Body of pancreas (tissue), 4 donors: ENCODE data around the gene CMSS1. TPM values are rescaled to one million over a fixed set of nuclear protein-coding genes. Genes with fewer than 3 reads are reported as not detected.

Source experiments
- ATAC-seq: fragments of 150-250 bp; one replicate; pipeline ENCODE4 v1.9.1; 2016
- DNase-seq, 4 donors: peaks; one replicate each; pipeline ENCODE4 v3.0.0-alpha.2; 2019
- H3K27ac ChIP-seq, 4 donors: fragments of 200-600 bp; sonication (generic); 1 replicate in 3 of 4; 2 replicates in 1 of 4; pipeline versions ENCODE4 v1.5.1 to v1.6.1; 2016 to 2019; ENCODE audit warnings: mild to moderate bottlenecking in 1 of 4, mixed read lengths in 1 of 4, moderate library complexity in 1 of 4
- H3K27me3 ChIP-seq, 2 donors: fragments of 200-600 bp; sonication (generic); one replicate each; pipeline ENCODE4 v1.6.0; 2016; ENCODE audit warnings: mild to moderate bottlenecking in 1 of 2
- H3K36me3 ChIP-seq, 2 donors: fragments of 200-600 bp; sonication (generic); replicated peaks in 1 of 2; 2 replicates each; pipeline ENCODE4 v1.5.1; 2016; ENCODE audit warnings: low read depth in 2 of 2; ENCODE audit not compliant: insufficient read depth in 1 of 2
- H3K4me1 ChIP-seq: fragments of 200-600 bp; sonication (generic); one replicate; pipeline ENCODE4 v1.6.0; 2016
- H3K4me3 ChIP-seq, 2 donors: fragments of 200-600 bp; sonication (generic); 1 replicate in 1 of 2; 2 replicates in 1 of 2; pipeline ENCODE4 v1.5.1; 2016 to 2019
- H3K9me3 ChIP-seq, 3 donors: fragments of 200-600 bp; sonication (generic); 1 replicate in 2 of 3; 2 replicates in 1 of 3; pipeline ENCODE4 v1.5.1; 2016
- CTCF ChIP-seq, 7 experiments: fragments of 450-650 bp in 4 of 7; fragments of 200-600 bp in 3 of 7; sonication (generic) in 3 of 7; IDR thresholded peaks; one replicate each; pipeline ENCODE4 v1.5.1; 2016 to 2019; ENCODE audit warnings: antibody characterized with exemption in 7 of 7
- POLR2A ChIP-seq, 3 donors: fragments of 450-650 bp; IDR thresholded peaks; one replicate each; pipeline ENCODE4 v1.6.1; 2016; ENCODE audit warnings: antibody characterized with exemption in 3 of 3, mild to moderate bottlenecking in 2 of 3
- WGBS, 2 donors: methylation state at CpG; one replicate each; pipeline ENCODE4 v1.1.5; 2017; 5-methylcytosine and 5-hydroxymethylcytosine counted together
- intact Hi-C: fragments of 100-400 bp; cut with DNase I; formaldehyde crosslinking; loops from one replicate; pipeline ENCODE4 v1.15.1; 2023
- total RNA-seq, 2 donors: library from RNA; depleted of rRNA; stranded (reverse); fragments of >200 nt; gene quantifications; one replicate each; pipeline ENCODE4 v1.1.0, GENCODE V29; 2016

The CMSS1 gene
- total RNA-seq, 2 donors from 2014 or later: 3.9 to 21.4 TPM

GRCh38 chr3:100104442-100104798, 286.8 kb downstream of the CMSS1 start:
- peaks cover 43% of the 10 kb centered on the region for H3K4me1 ChIP-seq

GRCh38 chr3:100104817-100105413, 287.3 kb downstream of the CMSS1 start:
- no peak for ATAC-seq
- Histone ChIP-seq H3K9me3 (no peaks in the 10 kb centered on the region), H3K27me3 (no peaks in the 10 kb centered on the region), H3K27ac (no peak overlapping the region), H3K4me3 (no peak overlapping the region), H3K4me1 (peaks cover 39% of the 10 kb centered on the region), H3K36me3 (no peaks in the 10 kb centered on the region)
- no peak for DNase-seq
- TF ChIP-seq POLR2A (IDR thresholded peaks at IDR 0.05): no peak
- intact Hi-C loops: no loop called here

More at GRCh38 chr3:100104442-100104798, 286.8 kb downstream of the CMSS1 start:
- intact Hi-C loops: no loop called here
- TF ChIP-seq CTCF (IDR thresholded peaks at IDR 0.05) (no peak), POLR2A (IDR thresholded peaks at IDR 0.05) (no peak)
- Histone ChIP-seq H3K27me3 (no peaks in the 10 kb centered on the region), H3K9me3 (no peaks in the 10 kb centered on the region), H3K27ac (peak overlapping the region in 2 of 4 donors; percentile 18 to 47), H3K4me3 (no peak overlapping the region), H3K36me3 (no peaks in the 10 kb centered on the region)
- DNase-seq (no peak), ATAC-seq (no peak)
- 89 to 90% methylated on average over 2 of the region's 2 CpGs for WGBS, 2 donors

GRCh38 chr3:100105501-100105900, 287.8 kb downstream of the CMSS1 start:
- no peaks in the 10 kb centered on the region for H3K36me3 ChIP-seq
- ATAC-seq (no peak), DNase-seq (no peak)
- H3K27ac ChIP-seq: no peak overlapping the region
- intact Hi-C loops: no loop called here
- no peaks in the 10 kb centered on the region for H3K9me3 ChIP-seq
- TF ChIP-seq POLR2A (IDR thresholded peaks at IDR 0.05) (no peak), CTCF (IDR thresholded peaks at IDR 0.05) (no peak)
- no peaks in the 10 kb centered on the region for H3K27me3 ChIP-seq
- H3K4me3 ChIP-seq: no peak overlapping the region
- 74 to 76% methylated on average over 1 of the region's 1 CpG for WGBS, 2 donors
- peaks cover 37% of the 10 kb centered on the region for H3K4me1 ChIP-seq

GRCh38 chr3:100106094-100106493, 288.4 kb downstream of the CMSS1 start:
- H3K4me1 ChIP-seq: peaks cover 37% of the 10 kb centered on the region
- H3K27ac ChIP-seq: no peak overlapping the region
- no peaks in the 10 kb centered on the region for H3K27me3 ChIP-seq
- H3K4me3 ChIP-seq: no peak overlapping the region
- TF ChIP-seq CTCF (IDR thresholded peaks at IDR 0.05) (no peak), POLR2A (IDR thresholded peaks at IDR 0.05) (no peak)
- H3K9me3 ChIP-seq: no peaks in the 10 kb centered on the region
- ATAC-seq: no peak
- DNase-seq: no peak
- no peaks in the 10 kb centered on the region for H3K36me3 ChIP-seq
- intact Hi-C loops: no loop called here

GRCh38 chr3:100106531-100107141, 289.0 kb downstream of the CMSS1 start:
- intact Hi-C loops: no loop called here
- DNase-seq: no peak

More at GRCh38 chr3:100106531-100107141, 289.0 kb downstream of the CMSS1 start:
- Histone ChIP-seq H3K27me3 (no peaks in the 10 kb centered on the region), H3K36me3 (no peaks in the 10 kb centered on the region), H3K9me3 (no peaks in the 10 kb centered on the region), H3K27ac (no peak overlapping the region), H3K4me3 (no peak overlapping the region), H3K4me1 (peaks cover 37% of the 10 kb centered on the region)
- TF ChIP-seq CTCF (IDR thresholded peaks at IDR 0.05): no peak
- no peak for ATAC-seq
